Bronchial epithelial cell (primary cell): ENCODE results near the gene MYRIP. TPM values are rescaled to one million over a fixed set of nuclear protein-coding genes. Genes with fewer than 3 reads are reported as not detected.

Experiments
- DNase-seq: peaks from one replicate; pipeline ENCODE4 v3.0.0-alpha.2; 2010; ENCODE audit warnings: low read depth
- FAIRE-seq: peaks from 2 replicates; lab custom pipeline; 2011; peaks lifted over from hg19 to GRCh38; lab: Jason Lieb, UNC
- H3K27me3 ChIP-seq: 2 replicates; pipeline ENCODE4 v1.5.1; 2011; ENCODE audit warnings: low read length; ENCODE audit not compliant: control insufficient read depth, insufficient read depth
- H3K36me3 ChIP-seq: 2 replicates; pipeline ENCODE4 v1.5.1; 2011; ENCODE audit warnings: low read length; ENCODE audit not compliant: control insufficient read depth, insufficient read depth
- H3K4me3 ChIP-seq: 2 replicates; pipeline ENCODE4 v1.5.1; 2011; ENCODE audit warnings: mild to moderate bottlenecking, low read depth, low read length, control low read depth
- total RNA-seq: library from RNA; depleted of rRNA; stranded (reverse); fragments of >200 nt; gene quantifications from 2 replicates; pipeline ENCODE4 v1.2.1, GENCODE V29; 2014
- TF ChIP-seq, protein P1 (sequence below): IDR thresholded peaks from 2 replicates; pipeline ENCODE4 v1.5.1; 2011; ENCODE audit warnings: mild to moderate bottlenecking, moderate library complexity, low read length, control low read depth, inconsistent platforms; ENCODE audit not compliant: insufficient read depth, severe bottlenecking

MYRIP gene
- total RNA-seq, 1 donor from 2014 or later, result not detected

DNA sequence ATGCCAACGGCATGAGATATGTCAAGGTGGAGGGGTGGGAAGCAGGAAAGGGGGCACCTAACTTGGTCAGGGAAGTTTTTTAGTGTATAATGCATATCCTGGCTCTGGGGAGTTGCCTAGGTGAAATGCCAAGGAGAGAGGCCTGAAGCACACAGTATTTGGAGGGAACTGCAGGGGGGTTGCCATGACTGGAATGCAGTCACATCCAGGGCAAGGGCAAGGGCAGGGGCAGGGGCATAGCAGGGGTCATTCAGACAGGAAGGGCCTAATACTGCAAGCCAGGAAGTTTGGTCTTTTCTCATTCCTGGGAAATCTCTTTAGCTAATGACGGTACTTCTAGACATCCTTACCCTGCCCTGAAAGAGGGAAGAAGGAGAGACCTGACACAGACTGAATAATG is 60.5 kb downstream of the MYRIP start:
- H3K36me3 ChIP-seq, result no peaks in the 10 kb centered on the region
- FAIRE-seq (no peak), DNase-seq (no peak)
- TF ChIP-seq, protein P1, sequence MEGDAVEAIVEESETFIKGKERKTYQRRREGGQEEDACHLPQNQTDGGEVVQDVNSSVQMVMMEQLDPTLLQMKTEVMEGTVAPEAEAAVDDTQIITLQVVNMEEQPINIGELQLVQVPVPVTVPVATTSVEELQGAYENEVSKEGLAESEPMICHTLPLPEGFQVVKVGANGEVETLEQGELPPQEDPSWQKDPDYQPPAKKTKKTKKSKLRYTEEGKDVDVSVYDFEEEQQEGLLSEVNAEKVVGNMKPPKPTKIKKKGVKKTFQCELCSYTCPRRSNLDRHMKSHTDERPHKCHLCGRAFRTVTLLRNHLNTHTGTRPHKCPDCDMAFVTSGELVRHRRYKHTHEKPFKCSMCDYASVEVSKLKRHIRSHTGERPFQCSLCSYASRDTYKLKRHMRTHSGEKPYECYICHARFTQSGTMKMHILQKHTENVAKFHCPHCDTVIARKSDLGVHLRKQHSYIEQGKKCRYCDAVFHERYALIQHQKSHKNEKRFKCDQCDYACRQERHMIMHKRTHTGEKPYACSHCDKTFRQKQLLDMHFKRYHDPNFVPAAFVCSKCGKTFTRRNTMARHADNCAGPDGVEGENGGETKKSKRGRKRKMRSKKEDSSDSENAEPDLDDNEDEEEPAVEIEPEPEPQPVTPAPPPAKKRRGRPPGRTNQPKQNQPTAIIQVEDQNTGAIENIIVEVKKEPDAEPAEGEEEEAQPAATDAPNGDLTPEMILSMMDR, result no peak
- no peaks in the 10 kb centered on the region for H3K27me3 ChIP-seq
- H3K4me3 ChIP-seq, result no peak overlapping the region

- Histone ChIP-seq H3K4me3 (no peak overlapping the region), H3K27me3 (no peaks in the 10 kb centered on the region), H3K36me3 (no peaks in the 10 kb centered on the region)
- FAIRE-seq, result no peak
- TF ChIP-seq, protein P1, result no peak
- DNase-seq, result peak; percentile 70
Observed at GRCh38 chr3:39870706-39871105, 61.3 kb downstream of the MYRIP start.

- H3K36me3 ChIP-seq, result no peaks in the 10 kb centered on the region
- DNase-seq (no peak), FAIRE-seq (no peak)
- TF ChIP-seq, protein P1, result no peak
- no peak overlapping the region for H3K4me3 ChIP-seq
- H3K27me3 ChIP-seq, result no peaks in the 10 kb centered on the region
Observed at GRCh38 chr3:39879581-39879980, 70.2 kb downstream of the MYRIP start.

DNA sequence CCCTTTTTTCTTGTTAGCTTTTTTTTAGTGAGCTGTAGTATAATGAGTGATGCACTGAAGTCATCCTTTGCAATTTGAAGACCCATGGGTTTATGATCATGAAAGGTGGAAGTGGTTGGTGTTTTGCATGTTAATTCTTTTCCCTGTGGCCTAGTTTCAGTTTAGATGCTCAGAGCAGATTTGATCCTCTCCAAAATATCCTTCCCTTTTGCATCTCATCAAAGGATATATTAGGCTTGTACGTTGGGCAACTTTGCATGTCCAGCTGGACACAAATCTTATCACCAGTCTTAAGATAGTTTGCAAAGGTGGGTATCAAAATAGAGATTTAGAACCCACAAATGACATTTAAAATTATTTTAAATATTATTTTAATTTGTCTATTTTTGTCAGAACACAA is 72.7 kb downstream of the MYRIP start:
- Histone ChIP-seq H3K36me3 (no peaks in the 10 kb centered on the region), H3K27me3 (no peaks in the 10 kb centered on the region), H3K4me3 (no peak overlapping the region)
- TF ChIP-seq, protein P1, result no peak
- DNase-seq, result no peak
- FAIRE-seq, result no peak

- TF ChIP-seq, protein P1, result no peak
- Histone ChIP-seq H3K27me3 (no peaks in the 10 kb centered on the region), H3K36me3 (no peaks in the 10 kb centered on the region), H3K4me3 (no peak overlapping the region)
- no peak for FAIRE-seq
- no peak for DNase-seq
Observed at GRCh38 chr3:39892068-39892467, 82.7 kb downstream of the MYRIP start.

DNA sequence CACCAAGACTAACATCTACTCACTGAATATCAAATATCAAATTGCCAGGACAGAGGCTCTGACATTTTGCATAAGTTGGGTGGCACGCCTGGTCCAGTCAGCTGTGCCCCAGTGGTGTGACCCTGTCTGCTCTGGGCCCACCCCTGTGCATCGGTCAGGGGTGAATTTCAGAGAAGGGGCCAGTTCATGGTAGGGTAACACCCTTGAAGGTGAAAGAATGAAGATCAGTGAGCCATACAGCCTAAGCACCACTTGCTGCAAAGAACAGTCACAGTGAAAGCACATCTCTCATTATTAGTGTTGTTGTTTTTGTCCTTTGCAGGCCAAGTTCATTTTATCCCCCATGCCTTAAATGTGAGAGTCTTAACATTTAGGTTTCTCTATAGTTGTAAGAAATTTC is 86.8 kb downstream of the MYRIP start:
- H3K36me3 ChIP-seq, result no peaks in the 10 kb centered on the region
- FAIRE-seq (no peak), DNase-seq (no peak)
- no peak overlapping the region for H3K4me3 ChIP-seq
- TF ChIP-seq, protein P1, result no peak
- H3K27me3 ChIP-seq, result no peaks in the 10 kb centered on the region
